HAP-1 (cell line): Measurements from ENCODE around the gene WDR48.

Experiments used
- DNase-seq, 2 experiments: peaks; one replicate each; pipeline ENCODE4 v3.0.0-alpha.2; 2016 to 2020; ENCODE audit warnings: low spot score in 2 of 2
- H3K27me3 ChIP-seq: fragments of 250-450 bp; sonication (Bioruptor Pico); 2 replicates; pipeline ENCODE4 v1.5.1; 2020; ENCODE audit warnings: low read depth, mild to moderate bottlenecking, moderate library complexity
- H3K36me3 ChIP-seq: fragments of 250-450 bp; sonication (Bioruptor Pico); replicated peaks from 2 replicates; pipeline ENCODE4 v1.5.1; 2020; ENCODE audit warnings: mild to moderate bottlenecking
- H3K4me1 ChIP-seq: fragments of 250-450 bp; sonication (Bioruptor Pico); 2 replicates; pipeline ENCODE4 v1.5.1; 2020; ENCODE audit warnings: mild to moderate bottlenecking
- H3K4me3 ChIP-seq: fragments of 250-450 bp; sonication (Bioruptor Pico); 2 replicates; pipeline ENCODE4 v1.5.1; 2020; ENCODE audit warnings: mild to moderate bottlenecking, moderate library complexity
- H3K9me3 ChIP-seq: fragments of 250-450 bp; sonication (Bioruptor Pico); 2 replicates; pipeline ENCODE4 v1.5.1; 2020; ENCODE audit warnings: mild to moderate bottlenecking, moderate library complexity
- in situ Hi-C: fragments of 300-500 bp; cut with MboI; formaldehyde crosslinking; loops from 3 replicates; pipeline ENCODE4 v1.14.3; 2020; ENCODE audit warnings: low sequenced_read_pairs, inconsistent platforms, mixed read lengths

WDR48 gene

DNA sequence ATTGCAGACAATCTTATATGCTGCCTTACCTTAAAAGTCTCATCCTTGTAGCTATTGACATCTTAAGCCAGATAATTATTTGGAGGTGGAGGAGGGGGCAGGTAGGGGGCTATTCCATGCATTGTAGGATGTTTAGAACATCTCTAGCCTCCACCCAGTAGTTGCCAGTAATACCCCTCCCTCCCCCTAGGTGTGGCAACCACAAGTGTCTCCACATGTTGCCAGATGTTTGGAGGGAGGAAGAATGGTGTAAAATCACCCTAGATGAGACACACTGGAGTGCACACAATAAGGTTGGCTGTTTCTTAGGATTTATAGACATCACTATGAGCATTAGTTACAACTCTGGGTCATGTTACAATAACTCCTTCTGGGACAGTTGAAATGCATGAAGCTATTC is 28.2 kb downstream of the WDR48 start:
- H3K27me3 ChIP-seq, result no peaks in the 10 kb centered on the region
- no peak overlapping the region for H3K4me3 ChIP-seq
- in situ Hi-C loops, result no loop called here
- no peaks in the 10 kb centered on the region for H3K9me3 ChIP-seq
- no peaks in the 10 kb centered on the region; the same call in 1 of the 2 replicates for H3K4me1 ChIP-seq
- no peak for DNase-seq
- H3K36me3 ChIP-seq, result peaks cover 13% of the 10 kb centered on the region

GRCh38 chr3:39082666-39083313 is 31.0 kb downstream of the WDR48 start:
- no peaks in the 10 kb centered on the region for H3K27me3 ChIP-seq
- no peak overlapping the region for H3K4me3 ChIP-seq
- H3K9me3 ChIP-seq, result no peaks in the 10 kb centered on the region
- DNase-seq, result no peak
- in situ Hi-C loops, result no loop called here
- H3K36me3 ChIP-seq, result peaks cover 18% of the 10 kb centered on the region
- no peaks in the 10 kb centered on the region; the same call in 1 of the 2 replicates for H3K4me1 ChIP-seq

GRCh38 chr3:39086144-39086543 is 34.3 kb downstream of the WDR48 start:
- DNase-seq, result no peak
- H3K9me3 ChIP-seq, result no peaks in the 10 kb centered on the region
- no peak overlapping the region for H3K4me3 ChIP-seq
- H3K27me3 ChIP-seq, result no peaks in the 10 kb centered on the region
- in situ Hi-C loops, result no loop called here
- peaks cover 25% of the 10 kb centered on the region; the same call in 1 of the 2 replicates for H3K36me3 ChIP-seq
- no peaks in the 10 kb centered on the region for H3K4me1 ChIP-seq

- in situ Hi-C loops, result no loop called here
- Histone ChIP-seq H3K36me3 (peaks cover 30% of the 10 kb centered on the region), H3K4me3 (no peak overlapping the region), H3K27me3 (no peaks in the 10 kb centered on the region), H3K4me1 (no peaks in the 10 kb centered on the region), H3K9me3 (no peaks in the 10 kb centered on the region)
- no peak for DNase-seq
These were observed 36.6 kb downstream of the WDR48 start for GRCh38 chr3:39088456-39088855.

- Histone ChIP-seq H3K36me3 (peaks cover 34% of the 10 kb centered on the region), H3K4me1 (no peaks in the 10 kb centered on the region), H3K27me3 (no peaks in the 10 kb centered on the region), H3K4me3 (no peak overlapping the region), H3K9me3 (no peaks in the 10 kb centered on the region)
- in situ Hi-C loops, result no loop called here
- DNase-seq, result no peak
These were observed 37.1 kb downstream of the WDR48 start for GRCh38 chr3:39088889-39089288.

DNA sequence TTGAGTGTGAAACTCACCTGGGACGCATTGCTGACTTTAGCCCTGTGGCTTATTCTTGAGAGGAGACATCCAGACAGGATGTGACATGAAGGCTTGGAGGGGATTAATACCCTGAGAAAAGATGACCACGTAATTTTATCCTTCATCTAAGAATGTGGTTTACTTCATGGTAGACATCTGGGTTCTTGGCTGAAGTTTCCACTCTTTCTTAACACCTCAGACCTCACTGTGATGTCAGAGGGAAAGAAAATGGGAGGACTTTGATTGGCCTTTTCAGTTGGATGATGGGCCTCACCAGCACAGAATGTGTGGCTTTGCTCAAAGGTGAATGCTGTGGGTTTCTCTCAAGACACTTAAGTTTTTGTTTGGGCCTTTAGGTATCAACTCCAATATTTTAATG is 39.1 kb downstream of the WDR48 start:
- in situ Hi-C loops, result no loop called here
- H3K36me3 ChIP-seq, result peaks cover 42% of the 10 kb centered on the region
- H3K4me1 ChIP-seq, result no peaks in the 10 kb centered on the region
- no peaks in the 10 kb centered on the region for H3K9me3 ChIP-seq
- no peaks in the 10 kb centered on the region for H3K27me3 ChIP-seq
- H3K4me3 ChIP-seq, result no peak overlapping the region
- DNase-seq, result no peak

DNA sequence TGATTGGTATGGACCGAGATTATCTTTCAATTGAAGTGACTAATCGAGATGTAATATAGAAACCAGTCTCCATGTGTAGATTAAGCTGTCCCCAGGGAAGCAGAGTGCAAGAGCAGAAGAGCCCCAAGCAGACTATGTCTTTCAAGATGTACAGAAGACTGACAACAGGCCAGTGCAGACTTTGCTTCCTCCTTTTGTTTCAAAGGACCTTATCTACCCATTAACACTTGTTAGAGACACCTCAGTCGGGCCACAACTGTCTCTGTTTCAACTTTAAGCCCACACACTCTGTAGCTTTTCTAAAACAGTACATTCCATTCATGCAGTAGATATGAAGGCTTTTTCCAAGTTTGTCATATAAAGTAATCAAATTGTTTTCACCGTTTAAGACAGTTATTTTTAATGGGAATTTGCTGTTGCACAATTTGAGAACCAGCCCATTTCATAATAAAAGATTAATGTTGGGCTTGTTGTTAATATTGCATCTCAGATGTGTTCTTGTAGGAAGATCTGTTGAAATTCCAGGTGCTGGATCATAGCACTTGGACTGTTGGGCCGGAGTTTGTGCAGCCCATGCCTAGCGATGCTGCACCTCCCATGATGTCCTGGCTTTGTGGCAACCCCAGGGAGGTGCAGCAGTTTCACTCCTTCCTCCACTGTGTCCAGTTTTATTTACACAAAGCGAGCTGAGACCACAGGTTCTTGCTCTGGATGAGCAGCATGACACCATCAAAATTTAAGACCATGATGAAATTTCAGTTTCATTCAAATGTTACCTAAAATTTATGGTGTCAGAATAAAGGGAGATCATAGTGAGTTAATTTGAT is 43.2 kb downstream of the WDR48 start:
- in situ Hi-C loops, result no loop called here
- H3K4me3 ChIP-seq, result no peak overlapping the region
- no peaks in the 10 kb centered on the region for H3K27me3 ChIP-seq
- no peak for DNase-seq
- peaks cover 44% of the 10 kb centered on the region for H3K36me3 ChIP-seq
- H3K9me3 ChIP-seq, result no peaks in the 10 kb centered on the region
- H3K4me1 ChIP-seq, result no peaks in the 10 kb centered on the region

DNA sequence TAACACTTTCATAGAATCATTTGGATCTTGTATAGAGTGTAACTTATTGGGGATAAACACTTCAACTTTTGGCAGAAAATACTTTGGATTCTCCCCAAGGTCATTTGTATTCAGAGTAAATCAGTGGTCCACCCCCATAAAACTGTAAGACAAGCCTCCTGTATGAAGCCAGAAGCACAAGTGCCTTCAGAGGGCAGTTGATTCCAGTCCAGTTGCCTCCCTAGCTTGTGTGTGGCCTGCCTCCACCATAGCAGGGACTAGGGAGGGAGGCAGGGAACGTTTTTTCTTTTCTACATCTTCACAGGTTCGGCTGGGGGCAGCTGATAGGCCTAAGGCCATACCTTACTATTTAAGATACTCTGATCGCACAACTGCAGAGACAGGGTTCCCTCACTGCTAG is 44.0 kb downstream of the WDR48 start:
- Histone ChIP-seq H3K9me3 (no peaks in the 10 kb centered on the region), H3K4me3 (no peak overlapping the region), H3K27me3 (no peaks in the 10 kb centered on the region), H3K4me1 (no peaks in the 10 kb centered on the region), H3K36me3 (peaks cover 52% of the 10 kb centered on the region)
- no peak for DNase-seq
- in situ Hi-C loops, result no loop called here

- Histone ChIP-seq H3K4me1 (no peaks in the 10 kb centered on the region), H3K36me3 (peaks cover 58% of the 10 kb centered on the region), H3K9me3 (no peaks in the 10 kb centered on the region), H3K27me3 (no peaks in the 10 kb centered on the region), H3K4me3 (no peak overlapping the region)
- no peak for DNase-seq
- in situ Hi-C loops, result no loop called here
These were observed 45.0 kb downstream of the WDR48 start for GRCh38 chr3:39096775-39097174.

DNA sequence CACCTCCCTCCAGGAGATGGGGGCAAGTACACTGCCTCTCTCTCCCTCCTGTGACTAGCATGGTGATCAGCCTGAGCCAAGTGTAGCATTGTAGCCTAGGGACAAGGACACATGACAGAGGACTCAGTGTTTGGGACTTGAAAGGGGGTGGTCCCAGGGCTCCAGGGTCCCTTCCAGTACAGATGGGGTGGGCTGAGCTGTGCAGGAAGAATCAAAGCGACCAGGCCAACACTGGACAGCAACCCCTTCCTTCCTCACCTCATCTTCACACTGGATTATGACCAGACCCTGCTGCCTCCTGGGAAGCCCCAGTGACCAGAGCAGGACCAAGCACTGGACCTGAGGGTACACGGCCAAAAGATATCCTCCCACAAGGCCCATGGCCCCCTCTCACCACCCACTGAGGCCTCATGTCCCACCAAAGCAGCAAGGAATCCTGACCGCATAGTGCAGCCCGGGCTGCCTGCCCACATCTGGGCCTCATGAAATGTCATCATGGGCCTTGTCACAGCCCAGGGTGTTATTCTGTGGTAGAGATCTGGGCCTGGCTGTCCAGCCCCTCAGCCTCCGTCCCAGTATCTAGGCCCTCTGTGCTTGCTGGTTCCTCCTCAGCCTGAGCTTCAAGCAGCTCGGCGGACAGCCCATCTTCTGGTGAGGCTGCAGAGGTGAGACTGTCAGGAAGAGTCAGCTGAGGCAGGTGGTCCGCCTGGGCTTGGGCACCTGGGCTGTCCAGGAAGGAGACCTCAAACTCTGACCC is 46.1 kb downstream of the WDR48 start:
- in situ Hi-C loops, result no loop called here
- Histone ChIP-seq H3K4me3 (no peak overlapping the region), H3K9me3 (no peaks in the 10 kb centered on the region), H3K36me3 (peaks cover 58% of the 10 kb centered on the region), H3K4me1 (no peaks in the 10 kb centered on the region), H3K27me3 (no peaks in the 10 kb centered on the region)
- no peak for DNase-seq

DNA sequence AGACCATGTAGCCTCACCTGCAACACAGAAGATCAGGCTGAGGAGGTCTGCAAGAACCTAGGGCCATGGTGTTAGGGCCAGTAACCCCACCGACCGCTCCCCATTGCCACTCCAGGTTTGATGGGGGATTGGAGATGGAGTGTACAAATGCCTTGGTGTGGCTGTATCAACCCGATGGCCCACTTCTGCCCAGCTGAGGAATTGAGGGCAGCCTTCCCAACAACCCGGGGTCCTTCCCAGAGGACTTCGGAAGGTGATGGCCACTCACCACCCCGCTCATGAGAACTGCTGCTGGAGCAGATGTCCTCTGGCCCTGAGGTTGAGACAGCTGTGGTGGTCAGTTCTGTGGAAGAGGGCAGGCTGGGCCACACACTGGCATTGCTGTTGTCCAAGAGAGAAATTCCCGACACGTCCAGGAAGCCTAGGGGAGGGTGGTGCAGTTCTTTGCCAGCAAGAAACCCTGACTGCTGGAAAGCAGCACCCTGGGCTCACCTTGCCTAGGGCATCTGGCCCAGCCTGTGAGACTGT is 46.7 kb downstream of the WDR48 start:
- no peak overlapping the region for H3K4me3 ChIP-seq
- H3K36me3 ChIP-seq, result peaks cover 56% of the 10 kb centered on the region
- no peaks in the 10 kb centered on the region for H3K4me1 ChIP-seq
- DNase-seq, result no peak
- in situ Hi-C loops, result no loop called here
- H3K9me3 ChIP-seq, result no peaks in the 10 kb centered on the region
- no peaks in the 10 kb centered on the region for H3K27me3 ChIP-seq

- Histone ChIP-seq H3K4me1 (no peaks in the 10 kb centered on the region), H3K36me3 (peaks cover 49% of the 10 kb centered on the region), H3K9me3 (no peaks in the 10 kb centered on the region), H3K4me3 (no peak overlapping the region), H3K27me3 (no peaks in the 10 kb centered on the region)
- no peak for DNase-seq
- in situ Hi-C loops, result no loop called here
These were observed 47.4 kb downstream of the WDR48 start for GRCh38 chr3:39099242-39099641.

DNA sequence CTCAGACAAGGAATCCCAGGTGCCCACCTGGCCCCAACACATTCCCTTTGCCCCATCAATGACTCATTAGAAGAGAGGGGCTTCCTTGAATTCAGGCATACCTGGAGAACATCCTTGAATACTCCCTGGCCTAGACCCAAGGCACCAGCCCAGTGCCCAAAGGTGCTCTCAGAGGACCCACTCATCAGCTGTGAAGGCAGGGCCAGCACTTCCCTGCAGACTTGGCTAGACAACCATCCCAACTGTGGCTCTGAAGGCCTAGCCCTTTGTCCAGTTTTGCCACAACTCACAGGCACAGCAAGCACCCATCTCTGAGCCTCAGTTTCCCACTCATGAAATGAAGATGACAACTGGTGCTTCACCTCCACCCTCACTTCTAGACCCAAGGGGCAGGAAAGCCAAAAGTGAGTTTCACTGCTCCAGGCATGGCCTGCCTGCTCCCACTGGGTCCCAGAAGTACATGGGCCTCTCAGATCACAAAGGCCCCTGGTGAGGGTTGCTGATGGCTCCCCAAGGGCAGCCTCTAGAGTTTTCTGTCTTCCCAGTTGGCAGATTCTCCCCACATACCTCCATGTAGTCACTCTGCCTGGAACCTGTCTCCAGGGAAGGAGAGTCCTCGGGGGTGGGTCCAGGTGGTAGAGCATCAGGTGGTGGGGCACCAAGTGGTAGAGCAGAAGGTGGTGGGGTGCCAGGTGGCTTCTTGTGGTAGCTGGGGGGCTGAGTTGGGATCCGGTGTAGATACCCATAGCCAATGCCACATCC is 48.1 kb downstream of the WDR48 start:
- H3K4me3 ChIP-seq, result no peak overlapping the region
- no peaks in the 10 kb centered on the region for H3K4me1 ChIP-seq
- in situ Hi-C loops, result loop anchor here (25.0 kb wide), 1 partner anchor 187 kb away; the partner anchor contains the start of gene CX3CR1
- no peaks in the 10 kb centered on the region for H3K27me3 ChIP-seq
- H3K9me3 ChIP-seq, result no peaks in the 10 kb centered on the region
- H3K36me3 ChIP-seq, result peaks cover 48% of the 10 kb centered on the region
- no peak for DNase-seq
